Stimulated activated effector memory CD8-positive, alpha-beta T cell treated with anti-CD3 and anti-CD28 coated beads, Interleukin-12 subunit alpha, Interleukin-12 subunit beta, amount 100 ng/mL, for 72 hours (primary cell): ENCODE measurements around the gene PMM2.
"Not testable (repeated sequence)": the region's sequence is repeated elsewhere in the genome, so short reads cannot be mapped to it uniquely, and the experiment has no call there.

Experiments used
- ATAC-seq: fragments of 150-1000 bp; cut with Tn5 transposase; 2 replicates; pipeline ENCODE4 v1.10.0; 2021
- DNase-seq, 2 donors: peaks; one replicate each; pipeline ENCODE4 v3.0.0; 2021 to 2022; ENCODE audit warnings: low spot score in 2 of 2
- H3K27ac Mint-ChIP-seq: one replicate; pipeline ENCODE4 v1.8.0; 2022; ENCODE audit warnings: mild to moderate bottlenecking, mixed read lengths
- H3K36me3 Mint-ChIP-seq: one replicate; pipeline ENCODE4 v1.8.0; 2022; ENCODE audit warnings: mild to moderate bottlenecking, mixed read lengths
- H3K4me1 Mint-ChIP-seq: one replicate; pipeline ENCODE4 v1.8.0; 2022; ENCODE audit warnings: mixed read lengths
- H3K4me3 Mint-ChIP-seq: one replicate; pipeline ENCODE4 v1.8.0; 2022; ENCODE audit warnings: mild to moderate bottlenecking, mixed read lengths
- H3K9me3 Mint-ChIP-seq: one replicate; pipeline ENCODE4 v1.8.0; 2022; ENCODE audit warnings: mixed read lengths

PMM2 gene

GRCh38 chr16:8801701-8802100, 4.1 kb downstream of the PMM2 start:
- H3K27ac Mint-ChIP-seq = no peak overlapping the region
- no peak overlapping the region for H3K4me3 Mint-ChIP-seq
- no peaks in the 10 kb centered on the region for H3K9me3 Mint-ChIP-seq
- H3K36me3 Mint-ChIP-seq = peaks cover 97% of the 10 kb centered on the region
- H3K4me1 Mint-ChIP-seq = peaks cover 17% of the 10 kb centered on the region
- DNase-seq = no peak
- ATAC-seq = no peak

GRCh38 chr16:8803733-8804132, 6.1 kb downstream of the PMM2 start:
- peaks cover 100% of the 10 kb centered on the region for H3K36me3 Mint-ChIP-seq

GRCh38 chr16:8804313-8804712, 6.7 kb downstream of the PMM2 start:
- DNase-seq (no peak), ATAC-seq (no peak)
- no peak overlapping the region for H3K4me3 Mint-ChIP-seq
- H3K27ac Mint-ChIP-seq = no peak overlapping the region
- peaks cover 100% of the 10 kb centered on the region for H3K36me3 Mint-ChIP-seq
- H3K4me1 Mint-ChIP-seq = peaks cover 2% of the 10 kb centered on the region
- no peaks in the 10 kb centered on the region for H3K9me3 Mint-ChIP-seq

More at GRCh38 chr16:8803733-8804132, 6.1 kb downstream of the PMM2 start:
- DNase-seq, H3K9me3 Mint-ChIP-seq, H3K4me1 Mint-ChIP-seq, H3K27ac Mint-ChIP-seq, ATAC-seq, H3K4me3 Mint-ChIP-seq: not testable (repeated sequence)

- ATAC-seq (no peak), DNase-seq (no peak)
- H3K27ac Mint-ChIP-seq = no peak overlapping the region
- H3K4me3 Mint-ChIP-seq = no peak overlapping the region
- H3K4me1 Mint-ChIP-seq = no peaks in the 10 kb centered on the region
- no peaks in the 10 kb centered on the region for H3K9me3 Mint-ChIP-seq
- peaks cover 100% of the 10 kb centered on the region for H3K36me3 Mint-ChIP-seq
Observed at GRCh38 chr16:8806272-8806983, 8.8 kb downstream of the PMM2 start.

- Mint-ChIP-seq H3K9me3 (no peaks in the 10 kb centered on the region), H3K27ac (no peak overlapping the region), H3K36me3 (peaks cover 100% of the 10 kb centered on the region), H3K4me3 (no peak overlapping the region), H3K4me1 (no peaks in the 10 kb centered on the region)
- ATAC-seq (no peak), DNase-seq (no peak)
Observed at GRCh38 chr16:8807189-8807588, 9.6 kb downstream of the PMM2 start.

- Mint-ChIP-seq H3K27ac (no peak overlapping the region), H3K4me3 (no peak overlapping the region), H3K9me3 (no peaks in the 10 kb centered on the region), H3K4me1 (no peaks in the 10 kb centered on the region), H3K36me3 (peaks cover 100% of the 10 kb centered on the region)
- ATAC-seq (no peak), DNase-seq (no peak)
Observed at GRCh38 chr16:8808009-8808408, 10.4 kb downstream of the PMM2 start.

- Mint-ChIP-seq H3K27ac (no peak overlapping the region), H3K4me3 (no peak overlapping the region), H3K4me1 (no peaks in the 10 kb centered on the region), H3K36me3 (peaks cover 100% of the 10 kb centered on the region), H3K9me3 (no peaks in the 10 kb centered on the region)
- DNase-seq (no peak), ATAC-seq (no peak)
Observed at GRCh38 chr16:8808613-8809353, 11.1 kb downstream of the PMM2 start.

GRCh38 chr16:8812162-8812843, 14.7 kb downstream of the PMM2 start:
- ATAC-seq (no peak), DNase-seq (no peak)
- no peak overlapping the region for H3K27ac Mint-ChIP-seq
- no peaks in the 10 kb centered on the region for H3K9me3 Mint-ChIP-seq
- H3K36me3 Mint-ChIP-seq = peaks cover 100% of the 10 kb centered on the region
- H3K4me1 Mint-ChIP-seq = peaks cover 24% of the 10 kb centered on the region
- H3K4me3 Mint-ChIP-seq = no peak overlapping the region

GRCh38 chr16:8814095-8814806, 16.6 kb downstream of the PMM2 start:
- H3K9me3 Mint-ChIP-seq = no peaks in the 10 kb centered on the region
- DNase-seq (no peak), ATAC-seq (peak; percentile 56)
- H3K4me3 Mint-ChIP-seq = no peak overlapping the region
- H3K36me3 Mint-ChIP-seq = peaks cover 100% of the 10 kb centered on the region
- peaks cover 25% of the 10 kb centered on the region for H3K4me1 Mint-ChIP-seq
- peak overlapping the region; percentile 71 for H3K27ac Mint-ChIP-seq

- Mint-ChIP-seq H3K9me3 (no peaks in the 10 kb centered on the region), H3K4me3 (no peak overlapping the region), H3K4me1 (peaks cover 25% of the 10 kb centered on the region), H3K36me3 (peaks cover 100% of the 10 kb centered on the region), H3K27ac (peak overlapping the region; percentile 74)
- DNase-seq = no peak
- peak; percentile 32 for ATAC-seq
Observed at GRCh38 chr16:8816967-8817655, 19.5 kb downstream of the PMM2 start.

- ATAC-seq (no peak), DNase-seq (no peak)
- Mint-ChIP-seq H3K4me3 (no peak overlapping the region), H3K9me3 (no peaks in the 10 kb centered on the region), H3K36me3 (peaks cover 100% of the 10 kb centered on the region), H3K4me1 (peaks cover 25% of the 10 kb centered on the region), H3K27ac (peak overlapping the region; percentile 77)
Observed at GRCh38 chr16:8818504-8819270, 21.0 kb downstream of the PMM2 start.

- ATAC-seq (no peak), DNase-seq (no peak)
- no peaks in the 10 kb centered on the region for H3K9me3 Mint-ChIP-seq
- peaks cover 100% of the 10 kb centered on the region for H3K36me3 Mint-ChIP-seq
- H3K4me1 Mint-ChIP-seq = peaks cover 20% of the 10 kb centered on the region
- H3K27ac Mint-ChIP-seq = peak overlapping the region; percentile 77
- no peak overlapping the region for H3K4me3 Mint-ChIP-seq
Observed at GRCh38 chr16:8819411-8820034, 21.9 kb downstream of the PMM2 start.

- DNase-seq (no peak), ATAC-seq (no peak)
- Mint-ChIP-seq H3K27ac (peak overlapping the region; percentile 27), H3K36me3 (peaks cover 100% of the 10 kb centered on the region), H3K4me3 (no peak overlapping the region), H3K9me3 (no peaks in the 10 kb centered on the region), H3K4me1 (peaks cover under 1% of the 10 kb centered on the region)
Observed at GRCh38 chr16:8822403-8822802, 24.8 kb downstream of the PMM2 start.
